GM12891 (cell line): Measurements from ENCODE around the gene SAMD5.

Experiments used
- POLR2A ChIP-seq: IDR thresholded peaks from 2 replicates; pipeline ENCODE4 v1.6.1; 2011; ENCODE audit warnings: low read depth, low read length, control low read depth
- POLR2AphosphoS5 ChIP-seq: IDR thresholded peaks from 2 replicates; pipeline ENCODE4 v1.6.1; 2011; ENCODE audit warnings: low read depth, low read length, control low read depth
- SPI1 ChIP-seq: IDR thresholded peaks from 2 replicates; pipeline ENCODE4 v1.6.1; 2011; ENCODE audit warnings: low read depth, low read length, control low read depth
- TAF1 ChIP-seq: IDR thresholded peaks from 2 replicates; pipeline ENCODE4 v1.6.1; 2011; ENCODE audit warnings: low read depth, low read length, control low read depth

DNA sequence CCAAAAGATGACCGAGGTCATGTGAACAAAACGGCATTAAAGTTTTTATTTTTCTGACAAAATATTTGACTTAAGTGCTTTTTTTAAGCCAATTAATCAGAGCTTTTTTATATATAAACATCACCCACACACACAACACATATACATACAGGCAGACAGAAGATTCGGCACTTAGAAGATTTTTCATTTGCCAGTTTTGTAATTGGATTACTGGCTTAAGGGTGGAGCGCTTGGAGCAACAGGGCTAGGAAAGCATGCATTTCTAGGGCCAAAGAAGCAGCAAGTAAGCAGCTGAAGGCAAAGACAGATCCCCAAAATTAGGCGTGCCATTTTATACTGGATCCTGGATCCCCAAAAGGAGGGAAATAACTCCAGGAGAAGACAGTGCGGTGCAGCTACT, 30.3 kb downstream of the SAMD5 start:
- no peak for TF ChIP-seq POLR2A
- no peak for TF ChIP-seq POLR2AphosphoS5
- TF ChIP-seq TAF1: no peak
- no peak for TF ChIP-seq SPI1
